Large intestine (tissue), 3 donors: Measurements from ENCODE around the gene HPX. TPM values are rescaled to one million over a fixed set of nuclear protein-coding genes. Genes with fewer than 3 reads are reported as not detected.

Experiments used
- DNase-seq, 2 donors: peaks; one replicate each; pipeline versions ENCODE4 v3.0.0 to v3.0.0-alpha.2; 2013
- H3K27ac ChIP-seq: one replicate; pipeline ENCODE4 v1.5.1; 2013; ENCODE audit warnings: low read length
- H3K27me3 ChIP-seq: 2 replicates; pipeline ENCODE4 v1.6.1; 2013; ENCODE audit warnings: low read length; ENCODE audit not compliant: control insufficient read depth, insufficient read depth
- H3K36me3 ChIP-seq: 2 replicates; pipeline ENCODE4 v1.6.1; 2013; ENCODE audit warnings: low read length; ENCODE audit not compliant: control insufficient read depth, insufficient read depth
- H3K4me1 ChIP-seq: one replicate; pipeline ENCODE4 v1.6.1; 2013; ENCODE audit warnings: low read length; ENCODE audit not compliant: control insufficient read depth, insufficient read depth
- H3K4me3 ChIP-seq: one replicate; pipeline ENCODE4 v1.5.1; 2013; ENCODE audit warnings: low read length
- H3K9me3 ChIP-seq: one replicate; pipeline ENCODE4 v1.6.1; 2013; ENCODE audit warnings: mild to moderate bottlenecking, low read depth, low read length, moderate library complexity; ENCODE audit not compliant: control insufficient read depth
- WGBS: methylation state at CpG from one replicate; pipeline ENCODE4 v1.1.5; 2013; ENCODE audit warnings: low lambda C conversion rate; ENCODE audit not compliant: insufficient coverage; 5-methylcytosine and 5-hydroxymethylcytosine counted together
- polyA plus RNA-seq: library from polyadenylated mRNA; unstranded; fragments of 120-200 nt; gene quantifications from one replicate; pipeline ENCODE4 v1.2.1, GENCODE V29; 2013

HPX gene
- polyA plus RNA-seq, 1 donor: 3.0 TPM

GRCh38 chr11:6418557-6419008, 22.2 kb downstream of the HPX start:
- H3K36me3 ChIP-seq: no peaks in the 10 kb centered on the region
- H3K4me1 ChIP-seq: peaks cover 10% of the 10 kb centered on the region
- WGBS: no CpG with 5 or more reads among the region's 38 CpGs
- no peak overlapping the region for H3K27ac ChIP-seq
- peak overlapping the region; percentile 61 for H3K4me3 ChIP-seq
- DNase-seq: peak in 1 of 2 donors; percentile 40
- peaks cover 3% of the 10 kb centered on the region for H3K27me3 ChIP-seq
- no peaks in the 10 kb centered on the region for H3K9me3 ChIP-seq

GRCh38 chr11:6417907-6418556, 22.8 kb downstream of the HPX start:
- DNase-seq: no peak
- H3K27me3 ChIP-seq: peaks cover 3% of the 10 kb centered on the region
- 60% methylated on average over 1 of the region's 7 CpGs for WGBS
- H3K27ac ChIP-seq: no peak overlapping the region
- peak overlapping the region; percentile 61 for H3K4me3 ChIP-seq
- no peaks in the 10 kb centered on the region for H3K9me3 ChIP-seq
- peaks cover 10% of the 10 kb centered on the region for H3K4me1 ChIP-seq
- H3K36me3 ChIP-seq: no peaks in the 10 kb centered on the region

DNA sequence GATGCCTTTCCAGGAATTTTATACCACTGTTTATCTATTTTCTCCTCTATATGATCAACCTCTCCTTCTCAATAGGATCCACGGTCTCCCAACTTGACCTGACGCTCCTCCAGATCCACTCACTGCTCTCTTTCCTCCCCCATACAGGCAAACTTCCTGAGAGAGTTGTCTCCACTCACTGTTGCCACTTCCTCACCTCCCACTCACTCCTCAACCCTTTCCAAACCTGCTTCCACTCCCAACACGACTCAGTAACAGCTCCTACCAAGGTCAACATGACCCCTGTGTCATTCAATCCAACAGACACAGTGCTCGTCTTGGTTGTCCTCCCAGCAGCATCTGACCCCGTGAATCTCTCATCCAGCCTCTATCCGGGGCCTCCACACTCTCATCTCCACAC, 25.0 kb downstream of the HPX start:
- H3K4me1 ChIP-seq: peaks cover 10% of the 10 kb centered on the region
- WGBS: 86% methylated on average over 1 of the region's 6 CpGs
- no peak for DNase-seq

GRCh38 chr11:6414874-6415328, 25.9 kb downstream of the HPX start:
- WGBS: 80% methylated on average over 1 of the region's 3 CpGs
- Histone ChIP-seq H3K4me3 (no peak overlapping the region), H3K27me3 (no peaks in the 10 kb centered on the region), H3K27ac (no peak overlapping the region), H3K4me1 (peaks cover 9% of the 10 kb centered on the region), H3K9me3 (no peaks in the 10 kb centered on the region), H3K36me3 (peaks cover 10% of the 10 kb centered on the region)
- no peak for DNase-seq

More for the DNA sequence above, 25.0 kb downstream of the HPX start:
- H3K9me3 ChIP-seq: no peaks in the 10 kb centered on the region
- H3K4me3 ChIP-seq: no peak overlapping the region
- H3K27ac ChIP-seq: no peak overlapping the region
- H3K36me3 ChIP-seq: peaks cover 2% of the 10 kb centered on the region
- H3K27me3 ChIP-seq: no peaks in the 10 kb centered on the region

- H3K36me3 ChIP-seq: peaks cover 16% of the 10 kb centered on the region
- peaks cover 4% of the 10 kb centered on the region for H3K4me1 ChIP-seq
- no peak overlapping the region for H3K27ac ChIP-seq
- no peak overlapping the region for H3K4me3 ChIP-seq
- no peaks in the 10 kb centered on the region for H3K9me3 ChIP-seq
- no peaks in the 10 kb centered on the region for H3K27me3 ChIP-seq
- WGBS: 93% methylated on average over 3 of the region's 12 CpGs
- DNase-seq: no peak
Measured at GRCh38 chr11:6413791-6414201, 27.0 kb downstream of the HPX start.

DNA sequence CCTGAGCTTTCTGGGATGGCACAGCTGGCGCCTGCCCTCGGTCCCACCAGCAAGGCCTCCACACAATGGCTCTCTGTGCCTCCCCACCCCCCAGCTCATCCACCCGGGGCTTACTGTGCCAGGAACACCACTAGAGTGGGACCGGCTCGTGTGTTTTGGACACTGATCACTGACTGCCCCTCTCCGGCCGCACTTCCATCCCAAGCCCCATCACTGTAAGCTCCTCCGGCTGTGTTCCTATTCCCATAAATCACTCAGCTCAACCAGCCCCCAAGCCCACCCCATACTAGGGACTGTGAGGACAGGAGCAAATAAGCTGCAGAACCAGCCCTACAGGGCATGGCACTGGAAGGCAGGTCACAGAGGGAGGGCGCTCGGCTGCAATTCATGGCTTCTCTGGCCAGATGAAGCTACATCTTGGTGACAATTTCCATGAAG, 29.2 kb downstream of the HPX start:
- H3K4me1 ChIP-seq: no peaks in the 10 kb centered on the region
- WGBS: no CpG with 5 or more reads among the region's 10 CpGs
- no peak overlapping the region for H3K27ac ChIP-seq
- H3K27me3 ChIP-seq: no peaks in the 10 kb centered on the region
- no peaks in the 10 kb centered on the region for H3K9me3 ChIP-seq
- H3K36me3 ChIP-seq: peaks cover 18% of the 10 kb centered on the region
- no peak for DNase-seq
- no peak overlapping the region for H3K4me3 ChIP-seq

DNA sequence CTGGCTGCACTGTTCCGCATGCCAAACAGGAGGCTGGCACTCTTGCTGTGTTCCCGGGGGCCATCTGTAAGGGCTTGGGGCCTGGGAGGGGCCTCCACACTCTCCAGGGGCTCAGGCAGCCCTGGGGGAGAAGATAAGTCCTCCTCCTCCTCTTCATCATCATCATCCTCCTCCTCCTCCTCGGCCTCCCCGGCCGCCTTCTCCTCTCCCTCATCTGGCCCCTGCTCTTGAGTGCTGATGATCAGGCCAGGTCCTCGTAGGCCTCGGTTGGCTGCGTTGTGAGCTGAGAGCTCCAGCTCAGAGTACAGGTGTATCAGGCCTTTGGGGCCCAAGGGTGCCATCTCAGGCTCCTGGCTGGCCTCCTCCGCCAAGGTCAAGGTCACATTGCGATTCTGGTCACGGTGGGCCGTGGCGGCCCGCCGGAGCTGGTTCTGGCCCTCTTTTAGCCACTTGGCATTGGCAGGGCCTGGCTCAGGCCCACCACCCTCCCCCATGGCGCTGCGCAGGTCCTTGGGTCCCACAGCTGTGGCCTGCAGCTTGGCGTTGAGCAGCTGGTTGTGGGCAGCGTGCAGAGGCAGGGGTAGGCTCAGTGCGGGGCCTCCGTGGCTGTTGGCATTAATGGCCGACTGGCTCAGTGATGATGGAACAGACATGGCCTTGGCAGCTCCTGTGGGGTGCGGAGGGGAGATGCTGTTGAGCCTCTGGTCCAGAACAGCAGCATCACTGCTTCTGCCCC, 29.9 kb downstream of the HPX start:
- Histone ChIP-seq H3K4me1 (peaks cover 3% of the 10 kb centered on the region), H3K27me3 (no peaks in the 10 kb centered on the region), H3K27ac (no peak overlapping the region), H3K36me3 (peaks cover 18% of the 10 kb centered on the region), H3K4me3 (no peak overlapping the region), H3K9me3 (no peaks in the 10 kb centered on the region)
- no CpG with 5 or more reads among the region's 23 CpGs for WGBS
- DNase-seq: no peak

- Histone ChIP-seq H3K27ac (no peak overlapping the region), H3K27me3 (no peaks in the 10 kb centered on the region), H3K4me1 (peaks cover 12% of the 10 kb centered on the region), H3K4me3 (no peak overlapping the region), H3K36me3 (peaks cover 38% of the 10 kb centered on the region), H3K9me3 (no peaks in the 10 kb centered on the region)
- WGBS: 0% methylated on average over 1 of the region's 2 CpGs
- DNase-seq: no peak
Measured at GRCh38 chr11:6406370-6406769, 34.4 kb downstream of the HPX start.

DNA sequence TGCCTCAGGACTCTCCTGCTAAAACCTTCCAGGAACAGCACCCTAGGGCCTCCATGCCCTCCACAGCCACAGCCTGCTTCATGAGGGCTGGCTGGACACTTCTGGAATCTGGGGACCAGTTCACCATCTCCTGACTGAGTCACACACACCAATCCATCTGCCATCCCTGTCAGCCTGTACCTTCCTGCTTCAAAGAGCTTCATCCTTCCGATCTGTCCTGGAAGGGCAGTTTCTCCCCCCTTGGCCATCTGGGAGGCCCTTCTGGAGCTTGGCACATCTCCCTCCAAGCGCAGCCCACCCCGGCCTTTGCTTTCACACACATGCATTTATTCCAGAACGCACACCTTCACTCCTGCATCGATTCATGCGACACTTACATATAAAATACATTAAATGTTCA, 34.9 kb downstream of the HPX start:
- H3K27me3 ChIP-seq: no peaks in the 10 kb centered on the region
- H3K27ac ChIP-seq: no peak overlapping the region
- WGBS: 91% methylated on average over 4 of the region's 6 CpGs
- H3K4me1 ChIP-seq: peaks cover 12% of the 10 kb centered on the region
- no peaks in the 10 kb centered on the region for H3K9me3 ChIP-seq
- no peak overlapping the region for H3K4me3 ChIP-seq
- H3K36me3 ChIP-seq: peaks cover 42% of the 10 kb centered on the region
- no peak for DNase-seq

DNA sequence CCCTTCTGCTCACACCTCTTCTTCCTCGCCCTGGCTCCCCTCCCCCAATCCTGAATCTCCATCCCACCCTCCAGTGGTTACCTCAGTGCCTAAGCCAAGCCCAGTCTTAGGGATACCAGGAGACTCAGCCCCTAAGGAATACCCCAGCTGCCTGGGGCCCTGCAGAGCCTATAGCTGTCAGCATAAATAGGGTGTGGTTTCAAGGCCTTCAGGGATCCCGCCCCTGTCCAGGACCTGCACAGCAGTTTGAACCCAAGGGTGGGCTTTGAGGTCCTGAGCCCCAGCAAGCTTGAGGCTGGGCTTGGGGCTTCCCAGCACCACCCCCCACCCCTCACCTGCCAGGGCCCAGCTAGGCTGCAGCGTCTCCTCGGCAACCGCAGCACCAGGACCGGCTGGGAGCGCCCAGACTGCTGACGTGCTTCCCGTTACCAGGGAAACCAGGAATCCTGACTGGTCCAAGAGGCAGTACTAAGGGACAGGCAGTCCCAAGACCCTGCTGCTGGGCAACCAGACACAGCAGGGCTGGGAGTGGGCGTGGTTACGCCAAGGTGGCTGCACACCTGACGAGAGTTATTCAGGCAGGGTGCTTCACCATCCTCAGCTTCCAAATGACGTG, 35.6 kb downstream of the HPX start:
- Histone ChIP-seq H3K4me1 (peaks cover 12% of the 10 kb centered on the region), H3K27ac (peak overlapping the region; percentile 29), H3K9me3 (no peaks in the 10 kb centered on the region), H3K27me3 (no peaks in the 10 kb centered on the region), H3K36me3 (peaks cover 39% of the 10 kb centered on the region), H3K4me3 (no peak overlapping the region)
- WGBS: no CpG with 5 or more reads among the region's 13 CpGs
- DNase-seq: peak; percentile 48 to 62
